Small intestine (tissue), 7 donors: ENCODE measurements around the gene GPR132. TPM values are rescaled to one million over a fixed set of nuclear protein-coding genes. Genes with fewer than 3 reads are reported as not detected.
"Not testable (repeated sequence)": the region's sequence is repeated elsewhere in the genome, so short reads cannot be mapped to it uniquely, and the experiment has no call there.

Source experiments
- DNase-seq, 2 donors: peaks; one replicate each; pipeline versions ENCODE4 v3.0.0 to v3.0.0-alpha.2; 2013
- FAIRE-seq: peaks from 2 replicates; lab custom pipeline; 2012; peaks lifted over from hg19 to GRCh38; lab: Jason Lieb, UNC
- H3K27ac ChIP-seq, 3 donors: one replicate each; pipeline ENCODE4 v1.5.1; 2013; ENCODE audit warnings: low read length in 2 of 3, mild to moderate bottlenecking in 2 of 3, control low read depth in 1 of 3, inconsistent platforms in 1 of 3, low read depth in 1 of 3, moderate library complexity in 1 of 3
- H3K27me3 ChIP-seq, 3 donors: one replicate each; pipeline ENCODE4 v1.6.1; 2013; ENCODE audit warnings: low read length in 3 of 3, inconsistent platforms in 1 of 3; ENCODE audit not compliant: control insufficient read depth in 3 of 3, insufficient read depth in 3 of 3
- H3K36me3 ChIP-seq, 3 donors: one replicate each; pipeline ENCODE4 v1.6.1; 2013; ENCODE audit warnings: low read length in 3 of 3, inconsistent platforms in 1 of 3, low read depth in 1 of 3, mild to moderate bottlenecking in 1 of 3, moderate library complexity in 1 of 3; ENCODE audit not compliant: control insufficient read depth in 3 of 3, insufficient read depth in 2 of 3
- H3K4me1 ChIP-seq, 3 donors: one replicate each; pipeline ENCODE4 v1.6.1; 2013; ENCODE audit warnings: low read length in 2 of 3, inconsistent platforms in 1 of 3, low read depth in 1 of 3, mild to moderate bottlenecking in 1 of 3, moderate library complexity in 1 of 3; ENCODE audit not compliant: control insufficient read depth in 3 of 3, insufficient read depth in 2 of 3
- H3K4me3 ChIP-seq, 3 donors: one replicate each; pipeline ENCODE4 v1.5.1; 2013; ENCODE audit warnings: low read length in 3 of 3, control low read depth in 1 of 3, inconsistent platforms in 1 of 3, low read depth in 1 of 3, mild to moderate bottlenecking in 1 of 3, moderate library complexity in 1 of 3
- H3K9me3 ChIP-seq, 2 donors: one replicate each; pipeline ENCODE4 v1.6.1; 2013; ENCODE audit warnings: low read depth in 1 of 2, low read length in 1 of 2; ENCODE audit not compliant: control insufficient read depth in 2 of 2, insufficient read depth in 1 of 2
- WGBS, 3 donors: extraction: QIAGEN DNeasy Blood & Tissue Kit; methylation state at CpG; one replicate each; pipeline ENCODE4 v1.1.7; 2013; 5-methylcytosine and 5-hydroxymethylcytosine counted together
- polyA plus RNA-seq, 4 donors: library from polyadenylated mRNA; stranded (reverse) in 3 of 4; unstranded in 1 of 4; fragments of 200-250 nt in 3 of 4; fragments of 120-200 nt in 1 of 4; gene quantifications; one replicate each; pipeline versions ENCODE4 v1.2.1 to v1.2.3, GENCODE V29; 2013
- donor health status: healthy with polysubstance abuse.
- donor health status: control.
- donor health status: control.
- donor health status: Bipolar disorder and iron deficiency.
- donor health status: healthy.

The GPR132 gene
- polyA plus RNA-seq, 4 donors: 0.81 to 1.4 (median 1.1) TPM; not detected in 1

DNA sequence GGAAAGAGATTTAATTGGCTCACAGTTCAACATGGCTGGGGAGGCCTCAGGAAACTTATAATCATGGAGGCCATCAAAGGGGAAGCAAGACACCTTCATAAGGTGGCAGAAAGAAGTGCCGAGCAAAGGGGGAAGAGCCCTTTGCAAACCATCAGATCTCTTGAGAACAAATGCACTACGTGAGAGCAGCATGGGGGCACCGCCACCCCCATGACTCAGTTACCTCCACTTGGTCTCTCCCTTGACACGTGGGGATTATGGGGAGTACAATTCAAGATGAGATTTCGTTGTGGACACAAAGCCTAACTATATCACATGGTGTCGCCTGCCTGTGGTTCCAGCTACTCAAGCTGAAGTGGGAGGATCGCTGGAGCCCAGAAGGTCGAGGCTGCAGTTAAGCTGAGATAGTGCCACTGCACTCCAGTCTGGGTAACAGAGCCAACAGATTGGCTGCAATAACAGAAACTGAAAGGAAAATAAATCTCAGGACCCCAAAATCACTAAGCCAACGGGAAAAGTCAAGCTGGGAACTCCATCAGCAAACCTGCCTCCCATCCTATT is 34.3 kb downstream of the GPR132 start:
- FAIRE-seq: no peak
- 87 to 91% (median 87%) methylated on average over 9 of the region's 9 CpGs for WGBS, 3 donors
- Histone ChIP-seq H3K4me1 (no peaks in the 10 kb centered on the region), H3K27ac (no peak overlapping the region), H3K4me3 (no peak overlapping the region), H3K27me3 (peaks cover 0 to 5% (median 0%) of the 10 kb centered on the region in 3 donors), H3K36me3 (no peaks in the 10 kb centered on the region), H3K9me3 (peaks cover 0 to 2% of the 10 kb centered on the region in 2 donors)
- no peak for DNase-seq

- FAIRE-seq (no peak), DNase-seq (no peak)
- no peaks in the 10 kb centered on the region for H3K36me3 ChIP-seq
- peaks cover 0 to 5% (median 0%) of the 10 kb centered on the region in 3 donors for H3K27me3 ChIP-seq
- H3K27ac ChIP-seq: no peak overlapping the region
- no peak overlapping the region for H3K4me3 ChIP-seq
- H3K4me1 ChIP-seq: no peaks in the 10 kb centered on the region
- peaks cover 0 to 2% of the 10 kb centered on the region in 2 donors for H3K9me3 ChIP-seq
- WGBS, 3 donors: 76 to 89% (median 88%) methylated on average over 2 of the region's 2 CpGs
These were observed 35.0 kb downstream of the GPR132 start for GRCh38 chr14:105030194-105030593.

GRCh38 chr14:105029402-105029801 is 35.8 kb downstream of the GPR132 start:
- H3K36me3 ChIP-seq: no peaks in the 10 kb centered on the region
- H3K27ac ChIP-seq: no peak overlapping the region
- WGBS, 3 donors: 70 to 86% (median 86%) methylated on average over 7 of the region's 7 CpGs
- DNase-seq: no peak
- peaks cover 0 to 5% (median 0%) of the 10 kb centered on the region in 3 donors for H3K27me3 ChIP-seq
- H3K4me1 ChIP-seq: no peaks in the 10 kb centered on the region
- no peak for FAIRE-seq
- H3K9me3 ChIP-seq: peaks cover 0 to 2% of the 10 kb centered on the region in 2 donors
- H3K4me3 ChIP-seq: no peak overlapping the region

GRCh38 chr14:105028251-105028927 is 36.8 kb downstream of the GPR132 start:
- Histone ChIP-seq H3K4me1 (no peaks in the 10 kb centered on the region), H3K4me3 (no peak overlapping the region), H3K27me3 (peaks cover 0 to under 1% (median 0%) of the 10 kb centered on the region in 3 donors), H3K27ac (no peak overlapping the region), H3K9me3 (peaks cover 0 to 2% of the 10 kb centered on the region in 2 donors), H3K36me3 (no peaks in the 10 kb centered on the region)
- no peak for DNase-seq
- FAIRE-seq: no peak
- WGBS, 3 donors: 84 to 91% (median 90%) methylated on average over 12 of the region's 12 CpGs

DNA sequence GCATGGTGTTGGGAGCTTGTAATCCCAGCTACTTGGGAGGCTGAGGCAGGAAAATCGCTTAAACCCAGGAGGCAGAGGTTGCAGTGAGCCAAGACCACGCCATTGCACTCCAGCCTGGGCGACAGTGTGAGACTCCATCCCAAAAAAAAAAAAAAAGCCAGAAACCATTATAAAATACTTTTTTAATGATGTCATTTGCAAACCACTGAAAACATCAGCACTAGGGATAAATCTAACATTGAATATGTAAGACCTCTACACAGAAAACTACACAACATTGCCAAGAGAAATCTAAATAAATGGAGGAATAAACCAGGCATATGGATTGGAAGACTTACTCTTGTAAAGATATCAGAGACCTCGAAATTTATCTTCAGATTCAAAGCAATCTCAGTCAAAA is 37.5 kb downstream of the GPR132 start:
- not testable (repeated sequence) for H3K36me3 ChIP-seq, H3K27ac ChIP-seq, H3K4me3 ChIP-seq, H3K27me3 ChIP-seq, FAIRE-seq, H3K9me3 ChIP-seq, H3K4me1 ChIP-seq, DNase-seq
- WGBS, 3 donors: 72 to 85% (median 79%) methylated on average over 4 of the region's 4 CpGs

- H3K27ac ChIP-seq: no peak overlapping the region
- H3K36me3 ChIP-seq: no peaks in the 10 kb centered on the region
- H3K27me3 ChIP-seq: no peaks in the 10 kb centered on the region
- DNase-seq (no peak), FAIRE-seq (no peak)
- H3K9me3 ChIP-seq: no peaks in the 10 kb centered on the region
- no peak overlapping the region for H3K4me3 ChIP-seq
- 36 to 86% (median 70%) methylated on average over 1 of the region's 1 CpG for WGBS, 3 donors
- H3K4me1 ChIP-seq: peaks cover 0 to 2% (median 0%) of the 10 kb centered on the region in 3 donors
These were observed 38.2 kb downstream of the GPR132 start for GRCh38 chr14:105026802-105027563.

DNA sequence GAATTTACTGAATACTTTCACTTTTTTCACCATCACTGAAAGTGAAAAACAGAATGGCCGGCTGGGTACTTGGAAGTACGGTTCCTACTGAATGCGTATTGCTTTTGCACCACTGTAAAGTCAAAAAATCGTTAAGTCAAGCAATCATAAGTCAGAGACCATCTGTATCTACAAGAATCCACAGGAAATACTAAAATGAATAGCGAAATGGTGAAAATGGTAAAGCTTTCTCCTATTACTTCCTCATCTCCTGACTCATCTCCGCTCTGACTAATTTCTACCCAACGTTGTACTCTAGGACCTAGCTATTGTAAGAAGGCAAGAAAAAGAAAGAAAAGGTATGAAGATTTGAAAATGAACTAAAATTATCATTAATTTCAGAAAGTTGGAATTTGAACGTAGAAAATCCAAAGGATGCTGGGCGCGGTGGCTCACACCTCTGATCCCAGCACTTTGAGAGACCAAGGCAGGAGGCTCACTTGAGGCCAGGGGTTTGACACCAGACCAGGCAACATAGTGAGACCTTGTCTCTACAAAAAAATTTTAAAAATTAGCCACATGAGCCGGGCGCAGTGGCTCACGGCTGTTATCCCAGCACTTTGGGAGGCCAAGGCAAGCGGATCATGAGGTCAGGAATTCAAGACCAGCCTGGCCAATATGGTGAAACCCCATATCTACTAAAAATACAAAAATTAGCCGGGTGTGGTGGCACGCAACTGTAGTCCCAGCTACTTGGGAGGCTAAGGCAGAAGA is 39.0 kb downstream of the GPR132 start:
- Histone ChIP-seq H3K9me3 (no peaks in the 10 kb centered on the region), H3K4me3 (no peak overlapping the region), H3K4me1 (peaks cover 0 to 6% (median 3%) of the 10 kb centered on the region in 3 donors), H3K27me3 (no peaks in the 10 kb centered on the region), H3K36me3 (no peaks in the 10 kb centered on the region), H3K27ac (no peak overlapping the region)
- 78 to 90% (median 82%) methylated on average over 16 of the region's 16 CpGs for WGBS, 3 donors
- FAIRE-seq (no peak), DNase-seq (no peak)

DNA sequence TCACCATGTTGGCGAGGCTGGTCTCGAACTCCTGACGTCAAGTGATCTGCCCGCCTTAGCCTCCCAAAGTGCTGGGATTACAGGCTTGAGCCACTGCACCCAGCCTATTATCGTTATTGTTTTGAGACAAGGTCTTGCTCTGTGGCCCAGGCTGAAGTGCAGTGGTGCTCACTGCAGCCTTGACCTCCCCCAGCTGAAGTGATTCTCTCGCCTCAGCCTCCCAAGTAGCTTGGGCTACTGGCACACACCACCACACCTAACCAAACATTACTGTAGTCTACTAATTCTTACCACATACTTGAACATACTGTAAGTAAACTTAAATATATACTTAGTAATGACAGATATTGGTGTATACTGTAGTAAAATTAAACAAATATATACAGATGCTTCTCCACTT is 39.8 kb downstream of the GPR132 start:
- H3K9me3 ChIP-seq: no peaks in the 10 kb centered on the region
- H3K4me1 ChIP-seq: peaks cover 0 to 6% (median 3%) of the 10 kb centered on the region in 3 donors
- 96 to 100% (median 98%) methylated on average over 6 of the region's 6 CpGs for WGBS, 3 donors
- no peaks in the 10 kb centered on the region for H3K36me3 ChIP-seq
- no peaks in the 10 kb centered on the region for H3K27me3 ChIP-seq
- no peak for DNase-seq
- no peak for FAIRE-seq
- H3K4me3 ChIP-seq: no peak overlapping the region
- no peak overlapping the region for H3K27ac ChIP-seq
